Measurements from ENCODE around the gene NFIA.

GRCh38 chr1:61184040-61184713 lies 101.8 kb downstream of the NFIA start:
- no peak for TF ChIP-seq CTCF (optimal IDR thresholded peaks at IDR 0.05 in 1 of 3, IDR thresholded peaks at IDR 0.05 in 1 of 3, conservative IDR thresholded peaks at IDR 0.05 in 1 of 3; ENCODE audit: extremely low read depth in 1 of 3, insufficient read depth in 2 of 3, low read length in 3 of 3)
- no peak for TF ChIP-seq EZH2 (IDR thresholded peaks at IDR 0.05; ENCODE audit: low read length)
